ENCODE data around the gene ZNF124.

DNA sequence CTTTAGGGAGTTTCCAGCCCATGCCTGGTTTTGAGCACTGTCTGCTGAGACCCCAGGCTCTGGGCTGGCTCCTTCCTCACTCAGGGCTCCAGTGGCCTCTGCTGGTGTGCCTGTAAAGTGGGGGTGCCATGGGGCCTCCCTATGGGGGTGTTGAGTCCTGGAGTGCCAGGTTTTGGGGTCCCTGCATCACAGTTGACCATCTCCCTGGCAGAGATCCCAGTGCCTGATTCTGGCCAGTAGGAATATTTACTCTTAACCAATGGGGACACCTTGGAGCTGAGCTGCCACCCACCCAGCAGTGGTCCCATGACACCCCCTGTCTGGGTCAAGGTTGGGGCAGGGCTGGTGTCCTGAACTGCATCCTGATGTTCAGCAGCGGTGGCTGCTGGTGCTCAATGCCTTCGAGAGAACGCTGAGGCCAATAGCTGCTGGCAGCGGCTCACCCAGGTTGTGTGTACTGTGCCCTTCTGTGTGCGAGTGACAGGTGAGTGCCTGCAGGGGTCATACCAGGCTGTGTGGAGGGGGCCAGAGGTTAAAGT lies 58.0 kb downstream of the ZNF124 start:
- TF ChIP-seq POLR2AphosphoS5 (IDR thresholded peaks at IDR 0.05; ENCODE audit: low read depth, low read length) (no peak), TAF1 (IDR thresholded peaks at IDR 0.05; ENCODE audit: borderline replicate concordance, insufficient read depth, low read length) (no peak)
- TF ChIP-seq, protein P1, sequence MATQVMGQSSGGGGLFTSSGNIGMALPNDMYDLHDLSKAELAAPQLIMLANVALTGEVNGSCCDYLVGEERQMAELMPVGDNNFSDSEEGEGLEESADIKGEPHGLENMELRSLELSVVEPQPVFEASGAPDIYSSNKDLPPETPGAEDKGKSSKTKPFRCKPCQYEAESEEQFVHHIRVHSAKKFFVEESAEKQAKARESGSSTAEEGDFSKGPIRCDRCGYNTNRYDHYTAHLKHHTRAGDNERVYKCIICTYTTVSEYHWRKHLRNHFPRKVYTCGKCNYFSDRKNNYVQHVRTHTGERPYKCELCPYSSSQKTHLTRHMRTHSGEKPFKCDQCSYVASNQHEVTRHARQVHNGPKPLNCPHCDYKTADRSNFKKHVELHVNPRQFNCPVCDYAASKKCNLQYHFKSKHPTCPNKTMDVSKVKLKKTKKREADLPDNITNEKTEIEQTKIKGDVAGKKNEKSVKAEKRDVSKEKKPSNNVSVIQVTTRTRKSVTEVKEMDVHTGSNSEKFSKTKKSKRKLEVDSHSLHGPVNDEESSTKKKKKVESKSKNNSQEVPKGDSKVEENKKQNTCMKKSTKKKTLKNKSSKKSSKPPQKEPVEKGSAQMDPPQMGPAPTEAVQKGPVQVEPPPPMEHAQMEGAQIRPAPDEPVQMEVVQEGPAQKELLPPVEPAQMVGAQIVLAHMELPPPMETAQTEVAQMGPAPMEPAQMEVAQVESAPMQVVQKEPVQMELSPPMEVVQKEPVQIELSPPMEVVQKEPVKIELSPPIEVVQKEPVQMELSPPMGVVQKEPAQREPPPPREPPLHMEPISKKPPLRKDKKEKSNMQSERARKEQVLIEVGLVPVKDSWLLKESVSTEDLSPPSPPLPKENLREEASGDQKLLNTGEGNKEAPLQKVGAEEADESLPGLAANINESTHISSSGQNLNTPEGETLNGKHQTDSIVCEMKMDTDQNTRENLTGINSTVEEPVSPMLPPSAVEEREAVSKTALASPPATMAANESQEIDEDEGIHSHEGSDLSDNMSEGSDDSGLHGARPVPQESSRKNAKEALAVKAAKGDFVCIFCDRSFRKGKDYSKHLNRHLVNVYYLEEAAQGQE (IDR thresholded peaks at IDR 0.05; ENCODE audit: insufficient read depth in 1 of 2, low read depth in 2 of 2, low read length in 2 of 2), result no peak

All from PFSK-1 (cell line).